DND-41 (cell line): ENCODE data around the gene G6PD.

Experiments
- CTCF ChIP-seq: IDR thresholded peaks from 2 replicates; pipeline ENCODE4 v1.5.1; 2012; ENCODE audit warnings: borderline replicate concordance, low read length, moderate library complexity, mild to moderate bottlenecking; ENCODE audit not compliant: poor library complexity, severe bottlenecking; ENCODE audit errors: extremely low read depth
- EZH2 ChIP-seq: IDR thresholded peaks from 3 replicates; pipeline ENCODE4 v1.6.1; 2012; ENCODE audit warnings: borderline replicate concordance, low read depth, mild to moderate bottlenecking, moderate library complexity, low read length, inconsistent platforms; ENCODE audit not compliant: severe bottlenecking

- TF ChIP-seq CTCF = no peak
- no peak for TF ChIP-seq EZH2
These were observed 58.1 kb downstream of the G6PD start for GRCh38 chrX:154488336-154489075.
